Large intestine (tissue), 3 donors: ENCODE data around the gene ADGRB3. TPM values are rescaled to one million over a fixed set of nuclear protein-coding genes. Genes with fewer than 3 reads are reported as not detected.

ENCODE experiments used
- DNase-seq, 2 donors: peaks; one replicate each; pipeline versions ENCODE4 v3.0.0 to v3.0.0-alpha.2; 2013
- H3K27ac ChIP-seq: one replicate; pipeline ENCODE4 v1.5.1; 2013; ENCODE audit warnings: low read length
- H3K27me3 ChIP-seq: 2 replicates; pipeline ENCODE4 v1.6.1; 2013; ENCODE audit warnings: low read length; ENCODE audit not compliant: control insufficient read depth, insufficient read depth
- H3K36me3 ChIP-seq: 2 replicates; pipeline ENCODE4 v1.6.1; 2013; ENCODE audit warnings: low read length; ENCODE audit not compliant: control insufficient read depth, insufficient read depth
- H3K4me1 ChIP-seq: one replicate; pipeline ENCODE4 v1.6.1; 2013; ENCODE audit warnings: low read length; ENCODE audit not compliant: control insufficient read depth, insufficient read depth
- H3K4me3 ChIP-seq: one replicate; pipeline ENCODE4 v1.5.1; 2013; ENCODE audit warnings: low read length
- H3K9me3 ChIP-seq: one replicate; pipeline ENCODE4 v1.6.1; 2013; ENCODE audit warnings: mild to moderate bottlenecking, low read depth, low read length, moderate library complexity; ENCODE audit not compliant: control insufficient read depth
- WGBS: methylation state at CpG from one replicate; pipeline ENCODE4 v1.1.5; 2013; ENCODE audit warnings: low lambda C conversion rate; ENCODE audit not compliant: insufficient coverage; 5-methylcytosine and 5-hydroxymethylcytosine counted together
- polyA plus RNA-seq: library from polyadenylated mRNA; unstranded; fragments of 120-200 nt; gene quantifications from one replicate; pipeline ENCODE4 v1.2.1, GENCODE V29; 2013

Gene ADGRB3
- polyA plus RNA-seq, 1 donor = 8.3 TPM

GRCh38 chr6:69129046-69129445 lies 494.0 kb downstream of the ADGRB3 start:
- Histone ChIP-seq H3K9me3 (no peaks in the 10 kb centered on the region), H3K36me3 (no peaks in the 10 kb centered on the region), H3K27ac (no peak overlapping the region), H3K4me1 (no peaks in the 10 kb centered on the region), H3K4me3 (no peak overlapping the region), H3K27me3 (no peaks in the 10 kb centered on the region)
- no CpG with 5 or more reads among the region's 1 CpG for WGBS
- no peak for DNase-seq

- WGBS = 100% methylated on average over 1 of the region's 1 CpG
Observed at GRCh38 chr6:69135927-69136326, 500.8 kb downstream of the ADGRB3 start.

GRCh38 chr6:69138148-69138547 lies 503.1 kb downstream of the ADGRB3 start:
- H3K4me1 ChIP-seq = no peaks in the 10 kb centered on the region
- no peaks in the 10 kb centered on the region for H3K9me3 ChIP-seq
- H3K36me3 ChIP-seq = no peaks in the 10 kb centered on the region
- H3K27me3 ChIP-seq = no peaks in the 10 kb centered on the region
- no peak overlapping the region for H3K4me3 ChIP-seq
- H3K27ac ChIP-seq = no peak overlapping the region
- DNase-seq = no peak

More at GRCh38 chr6:69135927-69136326, 500.8 kb downstream of the ADGRB3 start:
- H3K9me3 ChIP-seq = no peaks in the 10 kb centered on the region
- no peaks in the 10 kb centered on the region for H3K27me3 ChIP-seq
- no peaks in the 10 kb centered on the region for H3K4me1 ChIP-seq
- H3K4me3 ChIP-seq = no peak overlapping the region
- H3K27ac ChIP-seq = no peak overlapping the region
- no peak for DNase-seq
- H3K36me3 ChIP-seq = no peaks in the 10 kb centered on the region

- no peaks in the 10 kb centered on the region for H3K9me3 ChIP-seq
- H3K4me3 ChIP-seq = no peak overlapping the region
- no peaks in the 10 kb centered on the region for H3K36me3 ChIP-seq
- H3K27ac ChIP-seq = no peak overlapping the region
- no peaks in the 10 kb centered on the region for H3K27me3 ChIP-seq
- no peaks in the 10 kb centered on the region for H3K4me1 ChIP-seq
- no peak for DNase-seq
- no CpG with 5 or more reads among the region's 4 CpGs for WGBS
Observed at GRCh38 chr6:69138893-69139494, 503.9 kb downstream of the ADGRB3 start.

- Histone ChIP-seq H3K4me1 (no peaks in the 10 kb centered on the region), H3K27me3 (no peaks in the 10 kb centered on the region), H3K9me3 (peaks cover 5% of the 10 kb centered on the region), H3K36me3 (no peaks in the 10 kb centered on the region), H3K27ac (no peak overlapping the region), H3K4me3 (no peak overlapping the region)
- no peak for DNase-seq
- WGBS = no CpG with 5 or more reads among the region's 6 CpGs
Observed at GRCh38 chr6:69145062-69145461, 510.0 kb downstream of the ADGRB3 start.

- no peak for DNase-seq
- H3K36me3 ChIP-seq = no peaks in the 10 kb centered on the region
- H3K27ac ChIP-seq = no peak overlapping the region
- no peaks in the 10 kb centered on the region for H3K27me3 ChIP-seq
- no peaks in the 10 kb centered on the region for H3K4me1 ChIP-seq
- H3K4me3 ChIP-seq = no peak overlapping the region
- no CpG with 5 or more reads among the region's 1 CpG for WGBS
- H3K9me3 ChIP-seq = peaks cover 5% of the 10 kb centered on the region
Observed at GRCh38 chr6:69146385-69146784, 511.3 kb downstream of the ADGRB3 start.

- Histone ChIP-seq H3K4me1 (no peaks in the 10 kb centered on the region), H3K27ac (no peak overlapping the region)
- WGBS = no CpG with 5 or more reads among the region's 1 CpG
Observed at GRCh38 chr6:69155467-69155866, 520.4 kb downstream of the ADGRB3 start.

GRCh38 chr6:69162811-69163210 lies 527.7 kb downstream of the ADGRB3 start:
- H3K4me3 ChIP-seq = no peak overlapping the region
- H3K9me3 ChIP-seq = no peaks in the 10 kb centered on the region
- DNase-seq = no peak
- H3K36me3 ChIP-seq = no peaks in the 10 kb centered on the region
- H3K4me1 ChIP-seq = no peaks in the 10 kb centered on the region
- H3K27ac ChIP-seq = no peak overlapping the region
- no CpG with 5 or more reads among the region's 1 CpG for WGBS
- no peaks in the 10 kb centered on the region for H3K27me3 ChIP-seq

More at GRCh38 chr6:69155467-69155866, 520.4 kb downstream of the ADGRB3 start:
- no peaks in the 10 kb centered on the region for H3K36me3 ChIP-seq
- no peaks in the 10 kb centered on the region for H3K27me3 ChIP-seq
- no peak overlapping the region for H3K4me3 ChIP-seq
- H3K9me3 ChIP-seq = no peaks in the 10 kb centered on the region
- DNase-seq = no peak

- WGBS = 20% methylated on average over 1 of the region's 4 CpGs
- Histone ChIP-seq H3K27me3 (no peaks in the 10 kb centered on the region), H3K9me3 (no peaks in the 10 kb centered on the region), H3K36me3 (no peaks in the 10 kb centered on the region), H3K4me1 (no peaks in the 10 kb centered on the region), H3K27ac (no peak overlapping the region), H3K4me3 (no peak overlapping the region)
- DNase-seq = no peak
Observed at GRCh38 chr6:69164564-69165229, 529.6 kb downstream of the ADGRB3 start.

GRCh38 chr6:69179681-69180080 lies 544.6 kb downstream of the ADGRB3 start:
- no peaks in the 10 kb centered on the region for H3K4me1 ChIP-seq
- no peaks in the 10 kb centered on the region for H3K27me3 ChIP-seq
- no peak overlapping the region for H3K4me3 ChIP-seq
- H3K27ac ChIP-seq = no peak overlapping the region
- DNase-seq = no peak
- H3K36me3 ChIP-seq = no peaks in the 10 kb centered on the region
- no peaks in the 10 kb centered on the region for H3K9me3 ChIP-seq
